ENCODE measurements around the gene PLEKHG4B.
A peak's percentile ranks its signal among the peaks of the same experiment; 100 is the strongest.

Gene PLEKHG4B

GRCh38 chr5:189486-189885 is 97.5 kb downstream of the PLEKHG4B start:
- Histone ChIP-seq H3K27me3 (ENCODE audit: control insufficient read depth in 1 of 2, insufficient read depth in 2 of 2, low read length in 2 of 2) (peaks cover 8 to 14% of the 10 kb centered on the region in 2 donors), H3K9me3 (ENCODE audit: control insufficient read depth in 1 of 2, low read length in 2 of 2) (no peaks in the 10 kb centered on the region), H3K4me1 (ENCODE audit: control insufficient read depth in 1 of 2, insufficient read depth in 2 of 2, low read length in 2 of 2) (peaks cover 8 to 23% of the 10 kb centered on the region in 2 donors), H3K27ac (ENCODE audit: low read depth, low read length) (no peak overlapping the region), H3K4me3 (ENCODE audit: low read depth in 1 of 2, low read length in 2 of 2) (no peak overlapping the region), H3K9ac (ENCODE audit: low read depth in 1 of 2, low read length in 2 of 2) (no peak overlapping the region), H3K36me3 (ENCODE audit: control insufficient read depth in 1 of 2, insufficient read depth in 2 of 2, low read length in 2 of 2) (no peaks in the 10 kb centered on the region)

- Histone ChIP-seq H3K27me3 (ENCODE audit: control insufficient read depth in 1 of 2, insufficient read depth in 2 of 2, low read length in 2 of 2) (peaks cover 8 to 14% of the 10 kb centered on the region in 2 donors), H3K4me1 (ENCODE audit: control insufficient read depth in 1 of 2, insufficient read depth in 2 of 2, low read length in 2 of 2) (peaks cover 8 to 23% of the 10 kb centered on the region in 2 donors), H3K27ac (ENCODE audit: low read depth, low read length) (no peak overlapping the region)
Measured at GRCh38 chr5:189976-190365, 98.0 kb downstream of the PLEKHG4B start.

GRCh38 chr5:190366-191035 is 98.5 kb downstream of the PLEKHG4B start:
- Histone ChIP-seq H3K4me1 (ENCODE audit: control insufficient read depth in 1 of 2, insufficient read depth in 2 of 2, low read length in 2 of 2) (peaks cover 8 to 23% of the 10 kb centered on the region in 2 donors), H3K27me3 (ENCODE audit: control insufficient read depth in 1 of 2, insufficient read depth in 2 of 2, low read length in 2 of 2) (peaks cover 8 to 14% of the 10 kb centered on the region in 2 donors), H3K4me3 (ENCODE audit: low read depth in 1 of 2, low read length in 2 of 2) (no peak overlapping the region), H3K36me3 (ENCODE audit: control insufficient read depth in 1 of 2, insufficient read depth in 2 of 2, low read length in 2 of 2) (no peaks in the 10 kb centered on the region), H3K9me3 (ENCODE audit: control insufficient read depth in 1 of 2, low read length in 2 of 2) (no peaks in the 10 kb centered on the region), H3K27ac (ENCODE audit: low read depth, low read length) (no peak overlapping the region), H3K9ac (ENCODE audit: low read depth in 1 of 2, low read length in 2 of 2) (no peak overlapping the region)

More at GRCh38 chr5:189976-190365, 98.0 kb downstream of the PLEKHG4B start:
- Histone ChIP-seq H3K9me3 (ENCODE audit: control insufficient read depth in 1 of 2, low read length in 2 of 2) (no peaks in the 10 kb centered on the region), H3K9ac (ENCODE audit: low read depth in 1 of 2, low read length in 2 of 2) (no peak overlapping the region), H3K4me3 (ENCODE audit: low read depth in 1 of 2, low read length in 2 of 2) (no peak overlapping the region), H3K36me3 (ENCODE audit: control insufficient read depth in 1 of 2, insufficient read depth in 2 of 2, low read length in 2 of 2) (no peaks in the 10 kb centered on the region)

- peaks cover 8 to 23% of the 10 kb centered on the region in 2 donors for H3K4me1 ChIP-seq (ENCODE audit: control insufficient read depth in 1 of 2, insufficient read depth in 2 of 2, low read length in 2 of 2)
- no peaks in the 10 kb centered on the region for H3K36me3 ChIP-seq (ENCODE audit: control insufficient read depth in 1 of 2, insufficient read depth in 2 of 2, low read length in 2 of 2)
- peak within 1 kb of the TSS in 1 of 2 donors; percentile 40 for H3K4me3 ChIP-seq (ENCODE audit: low read depth in 1 of 2, low read length in 2 of 2)
- H3K27ac ChIP-seq (ENCODE audit: low read depth, low read length), result no peak within 1 kb of the TSS
- no peak within 1 kb of the TSS for H3K9ac ChIP-seq (ENCODE audit: low read depth in 1 of 2, low read length in 2 of 2)
- H3K9me3 ChIP-seq (ENCODE audit: control insufficient read depth in 1 of 2, low read length in 2 of 2), result no peaks in the 10 kb centered on the region
- peaks cover 8 to 14% of the 10 kb centered on the region in 2 donors for H3K27me3 ChIP-seq (ENCODE audit: control insufficient read depth in 1 of 2, insufficient read depth in 2 of 2, low read length in 2 of 2)
Measured at GRCh38 chr5:191036-191948, 99.3 kb downstream of the PLEKHG4B start, which contains the start of gene LRRC14B. TSS of gene LRRC14B (plus strand) at chr5:191495. CDS start at chr5:191539, 44 bp downstream.

DNA sequence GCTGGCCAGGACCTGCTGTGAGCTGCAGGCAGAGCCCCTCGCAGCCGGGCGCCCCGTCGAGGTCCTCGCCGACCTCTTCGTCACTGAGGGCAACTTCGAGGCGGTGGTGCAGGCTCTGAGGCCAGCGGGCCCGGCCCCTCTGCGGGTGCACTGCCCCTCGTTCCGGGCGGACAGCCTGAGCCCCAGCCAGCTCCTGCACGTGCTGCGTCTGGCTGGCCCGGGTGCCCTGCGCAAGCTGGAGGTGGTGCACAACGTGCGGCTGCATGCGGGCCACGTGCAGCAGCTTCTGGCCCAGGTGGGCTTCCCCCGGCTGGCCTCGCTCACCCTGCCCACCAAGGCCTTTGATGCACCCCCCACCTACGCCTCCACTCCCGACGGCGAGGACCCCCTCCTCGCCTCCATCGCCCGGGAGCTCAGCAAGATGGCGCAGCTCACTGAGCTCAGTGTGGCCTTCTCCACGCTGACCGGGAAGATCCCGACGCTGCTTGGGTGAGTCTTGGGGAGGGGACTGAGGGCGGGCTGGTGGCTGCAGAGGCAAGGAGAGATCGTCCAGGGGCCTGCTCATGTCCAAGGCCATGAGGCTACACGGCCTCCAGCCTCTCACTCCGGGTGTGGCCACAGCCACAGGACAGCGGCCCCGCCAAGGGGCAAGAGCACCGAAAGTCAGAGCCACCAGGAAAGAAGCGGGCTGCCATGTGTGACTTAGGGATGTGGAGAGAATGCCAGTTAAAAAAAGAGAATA is 100.2 kb downstream of the PLEKHG4B start:
- H3K4me1 ChIP-seq (ENCODE audit: control insufficient read depth in 1 of 2, insufficient read depth in 2 of 2, low read length in 2 of 2), result peaks cover 8 to 23% of the 10 kb centered on the region in 2 donors
- peaks cover 8 to 14% of the 10 kb centered on the region in 2 donors for H3K27me3 ChIP-seq (ENCODE audit: control insufficient read depth in 1 of 2, insufficient read depth in 2 of 2, low read length in 2 of 2)
- no peak overlapping the region for H3K4me3 ChIP-seq (ENCODE audit: low read depth in 1 of 2, low read length in 2 of 2)
- H3K9me3 ChIP-seq (ENCODE audit: control insufficient read depth in 1 of 2, low read length in 2 of 2), result no peaks in the 10 kb centered on the region
- H3K9ac ChIP-seq (ENCODE audit: low read depth in 1 of 2, low read length in 2 of 2), result no peak overlapping the region
- no peak overlapping the region for H3K27ac ChIP-seq (ENCODE audit: low read depth, low read length)
- H3K36me3 ChIP-seq (ENCODE audit: control insufficient read depth in 1 of 2, insufficient read depth in 2 of 2, low read length in 2 of 2), result no peaks in the 10 kb centered on the region

- Histone ChIP-seq H3K4me1 (ENCODE audit: control insufficient read depth in 1 of 2, insufficient read depth in 2 of 2, low read length in 2 of 2) (peaks cover 8 to 23% of the 10 kb centered on the region in 2 donors), H3K36me3 (ENCODE audit: control insufficient read depth in 1 of 2, insufficient read depth in 2 of 2, low read length in 2 of 2) (no peaks in the 10 kb centered on the region), H3K4me3 (ENCODE audit: low read depth in 1 of 2, low read length in 2 of 2) (no peak overlapping the region), H3K9ac (ENCODE audit: low read depth in 1 of 2, low read length in 2 of 2) (no peak overlapping the region), H3K27ac (ENCODE audit: low read depth, low read length) (no peak overlapping the region), H3K9me3 (ENCODE audit: control insufficient read depth in 1 of 2, low read length in 2 of 2) (no peaks in the 10 kb centered on the region), H3K27me3 (ENCODE audit: control insufficient read depth in 1 of 2, insufficient read depth in 2 of 2, low read length in 2 of 2) (peaks cover 8 to 14% of the 10 kb centered on the region in 2 donors)
Measured at GRCh38 chr5:192691-192969, 100.7 kb downstream of the PLEKHG4B start.

DNA sequence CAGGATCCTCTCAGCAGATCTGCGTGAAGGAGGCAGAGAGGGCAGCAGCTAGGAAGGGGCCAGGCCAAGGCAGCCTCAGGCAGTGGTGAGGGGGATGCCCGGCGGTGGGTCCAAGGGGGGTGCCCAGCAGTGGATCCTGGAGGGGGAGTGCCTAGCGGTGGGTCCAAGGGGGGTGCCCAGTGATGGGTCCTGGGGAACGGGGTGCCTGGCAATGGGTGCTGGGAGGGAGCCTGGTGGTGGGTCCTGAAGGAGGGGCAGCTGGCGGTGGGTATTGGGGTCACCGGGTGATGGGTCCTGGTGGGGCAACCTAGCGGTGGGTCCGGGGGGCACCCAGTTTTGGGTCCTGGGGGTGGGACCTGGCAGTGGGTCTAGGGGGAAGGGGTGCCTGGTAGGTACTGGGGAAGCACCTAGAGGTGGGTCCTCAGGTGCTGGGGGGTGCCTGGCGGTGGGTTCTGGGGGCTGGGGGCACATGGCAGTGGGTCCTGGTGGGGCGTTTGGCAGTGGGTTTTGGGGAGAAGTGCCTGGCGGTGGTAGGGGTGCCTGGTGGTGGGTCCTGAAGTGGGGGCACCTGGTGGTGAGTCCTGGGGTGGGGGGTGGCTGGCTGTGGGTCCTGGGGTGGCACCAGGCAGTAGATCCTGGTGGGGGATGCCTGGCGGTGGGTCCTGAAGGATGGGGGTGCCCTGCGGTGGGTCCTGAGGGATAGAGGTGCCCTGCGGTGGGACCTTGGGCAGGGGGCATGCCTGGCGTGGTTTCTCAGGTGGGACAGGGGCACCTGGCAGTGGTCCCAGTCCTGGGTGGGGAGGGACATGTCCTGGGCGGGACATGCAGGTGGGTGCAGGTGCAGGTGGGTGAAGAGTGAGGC is 101.2 kb downstream of the PLEKHG4B start:
- Histone ChIP-seq H3K9ac (ENCODE audit: low read depth in 1 of 2, low read length in 2 of 2) (no peak overlapping the region), H3K9me3 (ENCODE audit: control insufficient read depth in 1 of 2, low read length in 2 of 2) (no peaks in the 10 kb centered on the region), H3K27me3 (ENCODE audit: control insufficient read depth in 1 of 2, insufficient read depth in 2 of 2, low read length in 2 of 2) (peaks cover 8 to 11% of the 10 kb centered on the region in 2 donors), H3K36me3 (ENCODE audit: control insufficient read depth in 1 of 2, insufficient read depth in 2 of 2, low read length in 2 of 2) (no peaks in the 10 kb centered on the region), H3K4me1 (ENCODE audit: control insufficient read depth in 1 of 2, insufficient read depth in 2 of 2, low read length in 2 of 2) (peaks cover 7 to 22% of the 10 kb centered on the region in 2 donors), H3K27ac (ENCODE audit: low read depth, low read length) (no peak overlapping the region), H3K4me3 (ENCODE audit: low read depth in 1 of 2, low read length in 2 of 2) (no peak overlapping the region)

- Histone ChIP-seq H3K4me1 (ENCODE audit: control insufficient read depth in 1 of 2, insufficient read depth in 2 of 2, low read length in 2 of 2) (peaks cover 4 to 16% of the 10 kb centered on the region in 2 donors), H3K27me3 (ENCODE audit: control insufficient read depth in 1 of 2, insufficient read depth in 2 of 2, low read length in 2 of 2) (peaks cover 8 to 10% of the 10 kb centered on the region in 2 donors), H3K9me3 (ENCODE audit: control insufficient read depth in 1 of 2, low read length in 2 of 2) (no peaks in the 10 kb centered on the region), H3K4me3 (ENCODE audit: low read depth in 1 of 2, low read length in 2 of 2) (no peak overlapping the region), H3K36me3 (ENCODE audit: control insufficient read depth in 1 of 2, insufficient read depth in 2 of 2, low read length in 2 of 2) (no peaks in the 10 kb centered on the region), H3K27ac (ENCODE audit: low read depth, low read length) (no peak overlapping the region), H3K9ac (ENCODE audit: low read depth in 1 of 2, low read length in 2 of 2) (no peak overlapping the region)
Measured at GRCh38 chr5:194102-194501, 102.1 kb downstream of the PLEKHG4B start.

- H3K4me1 ChIP-seq (ENCODE audit: control insufficient read depth in 1 of 2, insufficient read depth in 2 of 2, low read length in 2 of 2), result peaks cover 4 to 16% of the 10 kb centered on the region in 2 donors
- no peak overlapping the region for H3K27ac ChIP-seq (ENCODE audit: low read depth, low read length)
- H3K27me3 ChIP-seq (ENCODE audit: control insufficient read depth in 1 of 2, insufficient read depth in 2 of 2, low read length in 2 of 2), result peaks cover 8 to 10% of the 10 kb centered on the region in 2 donors
- no peaks in the 10 kb centered on the region for H3K9me3 ChIP-seq (ENCODE audit: control insufficient read depth in 1 of 2, low read length in 2 of 2)
- no peaks in the 10 kb centered on the region for H3K36me3 ChIP-seq (ENCODE audit: control insufficient read depth in 1 of 2, insufficient read depth in 2 of 2, low read length in 2 of 2)
- no peak overlapping the region for H3K4me3 ChIP-seq (ENCODE audit: low read depth in 1 of 2, low read length in 2 of 2)
- H3K9ac ChIP-seq (ENCODE audit: low read depth in 1 of 2, low read length in 2 of 2), result no peak overlapping the region
Measured at GRCh38 chr5:194603-195209, 102.7 kb downstream of the PLEKHG4B start.
